Measurements from ENCODE around the gene RLN3. TPM values are rescaled to one million over a fixed set of nuclear protein-coding genes. Genes with fewer than 3 reads are reported as not detected.
A peak's percentile ranks its signal among the peaks of the same experiment; 100 is the strongest.

RLN3 gene
- total RNA-seq, 2 donors from 2014 or later = not detected

GRCh38 chr19:14002571-14003250 is 25.2 kb upstream of the RLN3 start:
- WGBS, 2 donors = 38 to 67% methylated on average over 6 to 13 of the region's 13 CpGs
- Histone ChIP-seq H3K27me3 (no peaks in the 10 kb centered on the region), H3K4me1 (peaks cover 45% of the 10 kb centered on the region), H3K4me3 (no peak overlapping the region), H3K9me3 (no peaks in the 10 kb centered on the region), H3K36me3 (replicated peaks in 1 of 2; ENCODE audit: insufficient read depth in 1 of 2, low read depth in 2 of 2) (no peaks in the 10 kb centered on the region), H3K27ac (peak overlapping the region in 3 of 4 donors; percentile 95 to 100 (median 99))
- TF ChIP-seq POLR2A (IDR thresholded peaks at IDR 0.05) (no peak), CTCF (IDR thresholded peaks at IDR 0.05) (no peak)
- intact Hi-C loops (cut with DNase I) = no loop called here
- no peak for DNase-seq
- no peak for ATAC-seq

- WGBS, 2 donors = 56 to 60% methylated on average over 10 of the region's 10 CpGs
- Histone ChIP-seq H3K9me3 (no peaks in the 10 kb centered on the region), H3K36me3 (replicated peaks in 1 of 2; ENCODE audit: insufficient read depth in 1 of 2, low read depth in 2 of 2) (no peaks in the 10 kb centered on the region), H3K4me1 (peaks cover 41% of the 10 kb centered on the region), H3K27ac (peak overlapping the region in 3 of 4 donors; percentile 95 to 100 (median 99)), H3K4me3 (no peak overlapping the region), H3K27me3 (no peaks in the 10 kb centered on the region)
- intact Hi-C loops (cut with DNase I) = no loop called here
- no peak for ATAC-seq
- no peak for DNase-seq
- TF ChIP-seq CTCF (IDR thresholded peaks at IDR 0.05) = no peak
- no peak for TF ChIP-seq POLR2A (IDR thresholded peaks at IDR 0.05)
Observed at GRCh38 chr19:14003251-14004055, 24.5 kb upstream of the RLN3 start.

GRCh38 chr19:14004619-14005348 is 23.2 kb upstream of the RLN3 start:
- H3K4me1 ChIP-seq = peaks cover 37% of the 10 kb centered on the region
- no peaks in the 10 kb centered on the region for H3K9me3 ChIP-seq
- H3K27me3 ChIP-seq = no peaks in the 10 kb centered on the region
- WGBS, 2 donors = 2 to 3% methylated on average over 14 of the region's 14 CpGs
- H3K4me3 ChIP-seq = no peak overlapping the region
- peak; percentile 12 for ATAC-seq
- peak overlapping the region; percentile 95 to 100 (median 100) for H3K27ac ChIP-seq
- intact Hi-C loops (cut with DNase I) = no loop called here
- DNase-seq = peak; percentile 74 to 83 (median 80)
- no peaks in the 10 kb centered on the region for H3K36me3 ChIP-seq (replicated peaks in 1 of 2; ENCODE audit: insufficient read depth in 1 of 2, low read depth in 2 of 2)
- no peak for TF ChIP-seq CTCF (IDR thresholded peaks at IDR 0.05)
- TF ChIP-seq POLR2A (IDR thresholded peaks at IDR 0.05) = peak in 2 of 3 donors; percentile 41 to 50

GRCh38 chr19:14005349-14006084 is 22.4 kb upstream of the RLN3 start:
- Histone ChIP-seq H3K4me1 (peaks cover 37% of the 10 kb centered on the region), H3K27me3 (no peaks in the 10 kb centered on the region), H3K9me3 (no peaks in the 10 kb centered on the region), H3K4me3 (peak overlapping the region; percentile 42 to 50), H3K27ac (peak overlapping the region; percentile 95 to 100 (median 100)), H3K36me3 (replicated peaks in 1 of 2; ENCODE audit: insufficient read depth in 1 of 2, low read depth in 2 of 2) (no peaks in the 10 kb centered on the region)
- intact Hi-C loops (cut with DNase I) = no loop called here
- ATAC-seq (peak; percentile 62), DNase-seq (peak; percentile 93 to 96 (median 94))
- WGBS, 2 donors = 3 to 7% methylated on average over 15 to 24 of the region's 50 CpGs
- TF ChIP-seq POLR2A (IDR thresholded peaks at IDR 0.05) (peak in 2 of 3 donors; percentile 23 to 33), CTCF (IDR thresholded peaks at IDR 0.05) (no peak)

Measured in body of pancreas (tissue), 4 donors.